GM18873 (cell line): ENCODE results near the gene NINL.
"Not testable (repeated sequence)": the region's sequence is repeated elsewhere in the genome, so short reads cannot be mapped to it uniquely, and the experiment has no call there.

Experiments used
- ATAC-seq: cut with Tn5 transposase; IDR thresholded peaks from one replicate; pipeline ENCODE4 v1.9.1; 2021; ENCODE audit warnings: mild to moderate bottlenecking, moderate library complexity, moderate number of reproducible peaks; ENCODE audit not compliant: unreplicated experiment, low FRiP score

NINL gene

GRCh38 chr20:25584905-25585704, at the start of gene NINL:
NINL (minus strand) TSS chr20:25585531; CDS start chr20:25526587, 58,944 bp downstream.
- ATAC-seq: peak; percentile 67

- no peak for ATAC-seq
Measured at GRCh38 chr20:25632940-25633790, 47.8 kb upstream of the NINL start.

- ATAC-seq: not testable (repeated sequence)
Measured at GRCh38 chr20:25630615-25631014, 45.3 kb upstream of the NINL start.

DNA sequence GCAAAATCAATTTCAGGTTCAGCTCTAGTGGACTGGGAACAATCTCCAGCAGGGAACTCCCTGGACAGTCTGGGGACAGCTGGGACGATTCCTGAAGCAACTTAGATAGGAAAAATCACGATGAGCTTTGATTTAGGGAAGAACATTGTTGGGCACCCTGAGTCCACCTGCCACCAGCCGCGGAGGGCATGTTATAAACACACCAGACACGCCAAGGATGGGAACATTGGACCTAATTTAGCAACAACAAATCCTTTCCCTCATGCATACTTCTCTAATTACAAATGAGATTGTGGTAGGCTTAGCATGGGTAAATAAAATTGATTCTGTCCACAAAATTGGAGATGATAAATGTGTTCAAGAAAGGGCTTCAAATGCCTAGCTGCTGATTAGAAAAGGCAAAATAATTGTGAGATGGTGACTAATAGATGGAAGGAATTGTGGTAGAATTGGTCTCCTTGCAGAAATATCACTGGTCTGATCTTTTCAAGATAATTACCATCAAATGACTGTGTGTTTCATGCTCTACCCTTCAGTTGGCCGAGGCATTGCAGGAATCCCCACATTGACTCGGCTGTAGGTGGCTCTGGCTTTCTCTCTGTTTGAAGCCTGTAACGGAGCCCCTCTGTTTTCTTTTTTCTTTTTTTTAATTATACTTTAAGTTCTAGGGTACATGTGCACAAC, 44.6 kb upstream of the NINL start:
- no peak for ATAC-seq

DNA sequence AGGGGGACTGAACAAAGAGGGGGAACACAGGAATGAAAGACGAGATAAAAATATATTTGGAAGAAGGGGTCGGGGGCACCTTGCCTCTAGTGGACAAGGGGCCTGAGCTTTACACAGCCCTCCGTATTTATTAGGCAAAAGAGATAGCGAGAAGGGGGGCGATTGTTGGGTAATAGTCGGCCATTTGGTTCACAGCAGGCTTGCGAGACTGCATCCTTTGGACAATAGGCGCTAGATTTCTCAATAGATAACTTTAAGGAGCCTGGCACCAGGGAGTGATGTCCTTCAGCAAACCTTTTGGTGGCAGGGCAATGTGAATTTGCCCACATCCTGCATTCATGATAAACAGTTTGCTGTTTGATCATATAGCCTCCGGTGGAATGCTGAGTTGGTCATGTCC, 41.4 kb upstream of the NINL start:
- ATAC-seq: no peak

- ATAC-seq: no peak
Measured at GRCh38 chr20:25624500-25624939, 39.2 kb upstream of the NINL start.

- ATAC-seq: peak; percentile 79
Measured at GRCh38 chr20:25623736-25624499, 38.6 kb upstream of the NINL start, which contains the start of gene NANP. NANP (minus strand) TSS chr20:25624014; CDS start chr20:25623948, 66 bp downstream.

DNA sequence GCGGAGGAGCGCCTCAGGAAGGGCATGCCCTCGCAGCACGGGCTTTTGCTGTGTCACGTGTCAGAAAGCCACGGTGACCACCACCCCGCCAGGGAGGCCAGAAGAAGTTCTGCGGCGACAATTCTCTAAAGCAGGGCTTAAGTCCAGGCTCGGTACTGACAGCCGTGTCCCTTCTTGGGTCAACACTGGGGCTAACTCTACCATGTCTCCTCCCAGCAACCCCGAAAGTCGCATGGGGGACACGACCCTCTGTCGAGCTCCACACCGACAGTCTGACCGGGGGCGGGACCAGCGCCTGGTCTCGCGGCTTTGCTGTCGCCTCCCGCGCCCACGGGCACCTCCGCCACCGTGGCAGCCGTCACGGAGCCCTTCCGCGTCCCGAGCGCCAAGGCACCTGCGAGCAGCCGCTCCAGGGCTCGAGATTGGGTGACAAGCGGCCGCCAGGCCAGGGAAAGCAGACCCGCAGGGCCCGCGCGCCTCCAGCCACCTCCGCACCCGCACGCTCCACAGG, 37.9 kb upstream of the NINL start:
- peak; percentile 14 for ATAC-seq

- ATAC-seq: no peak
Measured at GRCh38 chr20:25622450-25623224, 37.3 kb upstream of the NINL start.

DNA sequence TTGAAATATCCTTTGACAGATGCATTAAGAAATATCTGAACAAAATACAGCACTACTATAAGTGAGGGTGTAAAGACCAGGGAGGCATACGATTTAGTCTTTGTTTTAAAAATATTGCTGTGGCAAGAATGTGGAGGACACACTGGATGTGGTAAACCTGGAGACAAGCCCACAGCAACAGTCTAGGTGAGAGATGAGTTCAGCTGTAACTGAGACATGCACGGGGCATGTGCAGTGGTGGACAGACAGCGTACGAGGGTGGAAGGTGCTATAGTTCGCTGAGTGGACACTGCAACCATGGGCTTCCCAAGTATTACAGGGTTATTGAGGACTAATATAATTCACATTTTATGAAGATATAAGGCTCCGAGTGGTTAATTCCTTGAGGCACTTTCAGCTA, 36.7 kb upstream of the NINL start:
- no peak for ATAC-seq

GRCh38 chr20:25619514-25619913, 34.2 kb upstream of the NINL start:
- no peak for ATAC-seq

GRCh38 chr20:25608774-25609173, 23.4 kb upstream of the NINL start:
- ATAC-seq: no peak

DNA sequence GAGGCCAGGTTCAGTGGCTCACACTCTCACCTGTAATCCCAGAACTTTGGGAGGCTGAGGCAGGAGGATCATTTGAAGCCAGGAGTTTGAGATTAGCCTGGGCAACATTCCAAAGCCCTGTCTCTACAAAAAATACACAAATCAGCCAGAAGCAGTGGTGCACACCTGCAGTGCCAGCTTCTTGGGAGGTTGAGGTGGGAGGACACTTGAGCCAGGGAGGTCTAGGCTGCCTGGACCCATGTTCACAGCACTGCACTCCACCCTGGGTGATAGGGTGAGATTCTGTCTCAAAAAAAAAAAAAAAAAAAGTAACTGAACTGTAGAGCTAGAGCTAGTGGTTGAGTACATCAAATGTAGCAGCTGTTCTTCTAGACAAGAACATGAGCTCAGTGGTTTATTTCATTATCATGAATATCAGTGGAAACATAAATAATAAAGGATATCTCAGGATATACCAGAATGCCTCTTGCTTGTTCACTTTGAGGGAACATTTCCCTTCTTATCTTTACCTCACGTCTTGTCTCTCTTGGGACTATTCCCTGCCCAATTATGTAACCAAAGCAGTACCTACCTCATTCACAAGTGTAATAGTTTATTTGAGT, 20.9 kb upstream of the NINL start:
- no peak for ATAC-seq

- ATAC-seq: no peak
Measured at GRCh38 chr20:25605148-25605547, 19.8 kb upstream of the NINL start.

GRCh38 chr20:25604611-25605010, 19.3 kb upstream of the NINL start:
- no peak for ATAC-seq

GRCh38 chr20:25602914-25603309, 17.6 kb upstream of the NINL start:
- ATAC-seq: not testable (repeated sequence)

GRCh38 chr20:25602191-25602913, 17.0 kb upstream of the NINL start:
- not testable (repeated sequence) for ATAC-seq

GRCh38 chr20:25601659-25602058, 16.3 kb upstream of the NINL start:
- no peak for ATAC-seq
